OCI-LY7 (cell line): Measurements from ENCODE around the gene TNP1.

Experiments used
- CTCF ChIP-seq: fragments of 200-600 bp; sonication (generic); conservative IDR thresholded peaks from 2 replicates; pipeline ENCODE4 v1.5.1; 2014; ENCODE audit warnings: mild to moderate bottlenecking, antibody characterized with exemption, low read length, moderate library complexity, mixed read lengths
- EZH2phosphoT487 ChIP-seq: fragments of 200-600 bp; sonication (generic); IDR thresholded peaks from 2 replicates; pipeline ENCODE4 v1.6.1; 2018; ENCODE audit warnings: low read depth, borderline replicate concordance, mild to moderate bottlenecking, mixed run types, antibody characterized with exemption, low read length, moderate library complexity, mixed read lengths

GRCh38 chr2:216855605-216856004, 4.3 kb downstream of the TNP1 start:
- TF ChIP-seq CTCF (no peak), EZH2phosphoT487 (no peak)
